Measurements from ENCODE around the gene KLHL28.

GRCh38 chr14:44914849-44915248 is 46.9 kb downstream of the KLHL28 start:
- TF ChIP-seq CTCF (IDR thresholded peaks at IDR 0.05), result no peak
- no peak for TF ChIP-seq POLR2AphosphoS5 (IDR thresholded peaks at IDR 0.05)
- TF ChIP-seq POLR2A (IDR thresholded peaks at IDR 0.05), result no peak
